Cerebellar cortex (tissue), 1 donor: ENCODE results near the gene PSMG3.

ENCODE experiments used
- DNase-seq: peaks from one replicate; pipeline ENCODE4 v3.0.0-alpha.2; 2015; ENCODE audit warnings: low spot score

The PSMG3 gene

GRCh38 chr7:1579481-1580421, 9.9 kb upstream of the PSMG3 start:
- DNase-seq = peak; percentile 66

- DNase-seq = no peak
Observed at GRCh38 chr7:1578513-1578912, 8.7 kb upstream of the PSMG3 start.

- no peak for DNase-seq
Observed at GRCh38 chr7:1576521-1577253, 6.9 kb upstream of the PSMG3 start.

- no peak for DNase-seq
Observed at GRCh38 chr7:1575809-1576208, 6.0 kb upstream of the PSMG3 start.

GRCh38 chr7:1572111-1572822, 2.4 kb upstream of the PSMG3 start:
- DNase-seq = no peak

GRCh38 chr7:1569440-1569832, 396 bp downstream of the PSMG3 start:
- DNase-seq = no peak

- no peak for DNase-seq
Observed at GRCh38 chr7:1569016-1569415, 816 bp downstream of the PSMG3 start.

- DNase-seq = no peak
Observed at GRCh38 chr7:1567896-1568510, 1.8 kb downstream of the PSMG3 start.

GRCh38 chr7:1567049-1567771, 2.6 kb downstream of the PSMG3 start:
- no peak for DNase-seq

GRCh38 chr7:1566687-1567048, 3.2 kb downstream of the PSMG3 start:
- no peak for DNase-seq

- no peak for DNase-seq
Observed at GRCh38 chr7:1564603-1565022, 5.2 kb downstream of the PSMG3 start.

GRCh38 chr7:1563981-1564602, 5.7 kb downstream of the PSMG3 start:
- DNase-seq = no peak

- DNase-seq = no peak
Observed at GRCh38 chr7:1562597-1563051, 7.2 kb downstream of the PSMG3 start.

- no peak for DNase-seq
Observed at GRCh38 chr7:1562116-1562515, 7.7 kb downstream of the PSMG3 start.

GRCh38 chr7:1561036-1561940, 8.5 kb downstream of the PSMG3 start:
- DNase-seq = no peak

- no peak for DNase-seq
Observed at GRCh38 chr7:1560620-1561031, 9.2 kb downstream of the PSMG3 start.

- DNase-seq = no peak
Observed at GRCh38 chr7:1559626-1560590, 9.9 kb downstream of the PSMG3 start.

- DNase-seq = no peak
Observed at GRCh38 chr7:1558841-1559625, 10.8 kb downstream of the PSMG3 start.
